D341Med (cell line): ENCODE measurements around the gene RTP5.
"Not testable (repeated sequence)": the region's sequence is repeated elsewhere in the genome, so short reads cannot be mapped to it uniquely, and the experiment has no call there.

Experiments
- DNase-seq: peaks from one replicate; pipeline ENCODE4 v3.0.0; 2012; ENCODE audit warnings: low spot score

RTP5 gene

DNA sequence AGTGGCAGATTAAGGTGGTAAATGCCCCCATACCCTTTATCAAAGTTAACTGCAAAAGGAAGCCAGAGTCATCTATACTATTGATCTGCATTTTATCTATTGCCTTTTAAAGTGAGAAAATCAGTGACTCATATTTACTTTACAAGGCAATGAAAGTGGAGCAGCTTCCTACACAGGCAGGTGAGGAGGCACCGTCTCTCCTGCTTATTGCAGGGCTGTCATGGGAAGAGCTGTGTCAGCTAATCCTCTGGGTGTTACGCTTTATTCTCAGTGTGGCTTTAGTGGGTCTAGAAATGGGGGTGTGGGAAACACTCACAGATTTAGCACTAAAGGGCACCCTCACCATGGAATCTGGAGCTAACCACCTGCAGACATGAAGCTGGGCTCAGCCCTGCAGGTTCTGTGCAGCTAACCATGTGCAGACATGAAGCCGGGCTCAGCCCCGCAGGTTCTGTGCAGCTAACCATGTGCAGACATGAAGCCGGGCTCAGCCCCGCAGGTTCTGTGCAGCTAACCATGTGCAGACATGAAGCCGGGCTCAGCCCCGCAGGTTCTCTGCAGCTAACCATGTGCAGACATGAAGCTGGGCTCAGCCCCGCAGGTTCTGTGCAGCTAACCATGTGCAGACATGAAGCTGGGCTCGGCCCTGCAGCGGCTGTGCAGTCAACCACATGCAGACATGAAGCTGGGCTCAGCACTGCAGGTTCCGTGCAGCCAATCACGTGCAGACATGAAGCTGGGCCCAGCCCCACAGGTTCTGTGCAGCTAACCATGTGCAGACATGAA is 53.5 kb downstream of the RTP5 start:
- not testable (repeated sequence) for DNase-seq
